HG03045 (cell line): ENCODE results near the gene HLF.

Experiments used
- ATAC-seq: cut with Tn5 transposase; IDR thresholded peaks from one replicate; pipeline ENCODE4 v1.9.1; 2021; ENCODE audit warnings: mild to moderate bottlenecking, moderate library complexity; ENCODE audit not compliant: unreplicated experiment

HLF gene

GRCh38 chr17:55254375-55254774 lies 10.4 kb upstream of the HLF start:
- ATAC-seq: no peak

DNA sequence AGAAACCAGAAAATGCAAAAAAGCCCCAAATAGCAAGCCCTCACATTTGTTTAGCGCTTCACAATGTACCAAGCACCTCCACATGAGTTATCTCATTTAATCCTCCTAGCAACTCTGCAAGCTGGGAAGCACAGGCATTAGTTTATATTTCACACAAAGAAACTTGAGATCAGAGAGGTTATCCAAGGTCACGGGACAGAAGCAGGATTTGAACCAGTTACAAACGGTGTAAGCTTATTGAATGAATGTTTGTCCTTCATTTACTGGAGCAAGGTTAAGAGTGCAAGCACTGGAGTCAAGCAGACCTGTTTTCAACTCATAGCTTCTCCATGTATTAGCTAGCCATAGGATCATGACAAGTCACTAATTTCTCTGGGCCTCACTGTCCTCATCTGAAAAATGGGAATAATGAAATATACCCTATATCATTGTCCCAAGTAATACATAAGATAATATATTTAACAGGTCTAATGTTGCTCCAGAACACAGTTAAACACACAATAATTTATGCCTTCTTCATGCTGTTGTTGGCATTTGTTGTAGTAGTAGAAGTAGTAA lies 6.1 kb upstream of the HLF start:
- no peak for ATAC-seq

DNA sequence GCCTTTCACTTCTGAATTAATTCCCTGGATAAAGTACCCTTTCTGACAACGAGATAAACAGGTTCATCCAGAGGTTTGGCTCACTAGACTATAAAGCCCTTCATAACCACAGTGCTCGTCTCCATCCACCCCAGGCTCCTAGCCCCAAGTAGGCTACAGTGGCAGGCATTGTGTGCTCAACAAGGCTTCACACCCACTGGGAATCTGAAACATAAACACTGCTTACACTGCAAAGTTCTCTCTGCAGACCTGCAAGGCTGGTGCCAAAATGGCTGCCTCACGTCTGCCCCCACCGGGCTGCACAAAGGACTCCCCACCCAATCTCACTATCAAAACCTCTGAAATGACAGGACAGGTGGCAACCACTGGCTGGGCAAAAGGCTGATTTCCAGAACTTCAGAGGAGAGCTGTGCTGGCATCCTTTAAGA lies 5.1 kb upstream of the HLF start:
- ATAC-seq: no peak

- ATAC-seq: no peak
Observed at GRCh38 chr17:55261311-55261710, 3.4 kb upstream of the HLF start.

DNA sequence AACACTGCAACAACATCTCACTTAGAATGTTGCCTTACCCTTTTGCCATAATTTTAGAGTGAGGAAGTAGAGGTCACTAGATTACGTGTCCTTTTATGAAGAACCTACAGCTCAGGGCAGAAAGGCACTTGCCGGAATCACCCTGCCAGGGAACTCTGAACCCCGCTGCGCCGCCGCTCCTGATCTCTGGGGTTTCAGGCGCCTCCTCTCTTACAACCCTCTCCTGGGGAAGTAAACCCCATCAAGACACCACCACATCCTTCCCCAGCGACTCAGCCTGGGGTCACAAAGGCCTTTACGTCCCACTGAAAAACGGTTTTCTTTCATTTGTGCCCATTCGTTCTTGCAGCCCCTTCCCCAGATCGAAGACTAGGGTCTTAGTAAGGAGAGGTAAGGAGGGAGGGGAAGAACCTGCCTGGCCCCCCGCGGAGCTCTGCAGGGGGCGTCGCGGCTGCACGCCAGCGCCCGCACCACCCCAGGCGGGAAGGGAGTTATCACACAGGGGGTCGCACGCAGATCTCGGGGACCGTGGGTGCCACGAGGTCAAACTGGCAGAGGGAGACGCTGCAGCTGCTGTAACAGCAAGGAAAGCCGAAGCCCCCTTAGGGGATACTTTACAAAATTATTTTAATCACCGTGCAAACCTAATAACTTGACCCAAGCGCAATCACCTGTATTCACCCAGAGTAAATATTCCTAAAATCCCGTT lies 1.0 kb upstream of the HLF start:
- no peak for ATAC-seq

- ATAC-seq: peak; percentile 9
Observed at GRCh38 chr17:55264278-55264644, 499 bp upstream of the HLF start.

- no peak for ATAC-seq
Observed at GRCh38 chr17:55265311-55266021, 706 bp downstream of the HLF start.

DNA sequence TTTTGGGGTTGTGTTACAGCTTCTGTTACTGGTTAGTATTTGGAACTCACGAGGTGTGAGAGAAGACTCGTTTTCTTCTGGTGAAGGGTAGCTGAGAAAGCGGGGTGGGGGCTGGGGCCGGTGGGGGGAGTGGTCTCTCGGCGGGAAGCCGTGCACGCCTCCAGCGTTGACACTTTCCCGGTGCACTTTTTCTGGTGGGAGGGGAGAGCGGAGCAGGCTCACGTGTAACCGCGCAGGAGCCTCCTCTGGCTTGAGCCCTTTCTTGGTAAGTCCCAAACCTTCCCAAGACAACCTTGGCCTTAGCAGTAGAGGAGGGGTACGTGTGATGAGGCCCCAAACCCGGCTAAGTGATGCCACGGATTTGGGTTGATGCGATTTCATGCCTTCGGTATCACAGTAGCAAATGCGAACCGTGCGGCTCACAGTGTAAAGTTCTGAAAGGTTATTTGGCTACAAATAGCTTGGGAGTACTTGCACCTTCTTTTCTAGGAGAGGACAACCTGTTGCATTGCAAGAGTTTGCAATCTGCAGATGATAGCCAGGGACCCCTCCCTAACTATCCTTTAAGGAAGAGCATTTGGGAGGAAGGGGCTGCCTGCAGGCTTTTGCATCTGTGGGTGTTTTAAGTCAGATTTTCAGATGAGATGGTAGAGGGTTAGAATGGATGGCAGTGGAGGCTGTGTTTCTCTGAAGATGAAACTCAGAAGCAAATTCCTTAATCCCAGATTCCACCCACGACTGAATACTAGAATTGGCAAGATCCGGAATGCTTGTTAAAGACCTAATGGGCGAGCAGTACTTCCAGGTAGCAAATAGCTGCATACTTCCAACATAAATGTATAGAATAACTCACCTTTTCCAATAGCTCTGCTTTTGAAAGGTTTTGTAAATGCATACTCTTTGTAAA lies 1.5 kb downstream of the HLF start:
- ATAC-seq: no peak

- ATAC-seq: no peak
Observed at GRCh38 chr17:55266958-55267688, 2.4 kb downstream of the HLF start.

GRCh38 chr17:55267777-55268648 lies 3.3 kb downstream of the HLF start:
- ATAC-seq: no peak

- no peak for ATAC-seq
Observed at GRCh38 chr17:55268649-55269480, 4.1 kb downstream of the HLF start.

DNA sequence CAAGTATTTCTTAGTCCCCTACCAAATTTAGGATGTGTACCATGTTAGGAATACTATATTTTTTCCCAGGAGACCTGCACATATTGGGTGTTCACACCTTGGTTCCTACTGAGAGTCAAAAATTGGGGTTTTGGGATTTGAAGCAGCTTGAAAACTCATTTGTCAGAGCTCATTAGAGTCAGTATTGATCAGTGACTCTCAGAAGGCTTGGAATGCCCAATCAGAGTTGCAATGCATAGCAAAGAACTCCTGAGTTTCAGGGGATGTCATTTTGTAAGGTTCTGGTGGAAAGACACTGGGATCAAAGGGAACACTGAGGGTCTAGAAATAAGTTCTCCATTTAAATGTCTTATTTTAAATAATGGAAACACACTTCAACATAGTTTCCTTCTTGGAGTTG lies 5.1 kb downstream of the HLF start:
- ATAC-seq: no peak

GRCh38 chr17:55271223-55271571 lies 6.4 kb downstream of the HLF start:
- ATAC-seq: no peak

GRCh38 chr17:55271958-55272710 lies 7.4 kb downstream of the HLF start:
- no peak for ATAC-seq

DNA sequence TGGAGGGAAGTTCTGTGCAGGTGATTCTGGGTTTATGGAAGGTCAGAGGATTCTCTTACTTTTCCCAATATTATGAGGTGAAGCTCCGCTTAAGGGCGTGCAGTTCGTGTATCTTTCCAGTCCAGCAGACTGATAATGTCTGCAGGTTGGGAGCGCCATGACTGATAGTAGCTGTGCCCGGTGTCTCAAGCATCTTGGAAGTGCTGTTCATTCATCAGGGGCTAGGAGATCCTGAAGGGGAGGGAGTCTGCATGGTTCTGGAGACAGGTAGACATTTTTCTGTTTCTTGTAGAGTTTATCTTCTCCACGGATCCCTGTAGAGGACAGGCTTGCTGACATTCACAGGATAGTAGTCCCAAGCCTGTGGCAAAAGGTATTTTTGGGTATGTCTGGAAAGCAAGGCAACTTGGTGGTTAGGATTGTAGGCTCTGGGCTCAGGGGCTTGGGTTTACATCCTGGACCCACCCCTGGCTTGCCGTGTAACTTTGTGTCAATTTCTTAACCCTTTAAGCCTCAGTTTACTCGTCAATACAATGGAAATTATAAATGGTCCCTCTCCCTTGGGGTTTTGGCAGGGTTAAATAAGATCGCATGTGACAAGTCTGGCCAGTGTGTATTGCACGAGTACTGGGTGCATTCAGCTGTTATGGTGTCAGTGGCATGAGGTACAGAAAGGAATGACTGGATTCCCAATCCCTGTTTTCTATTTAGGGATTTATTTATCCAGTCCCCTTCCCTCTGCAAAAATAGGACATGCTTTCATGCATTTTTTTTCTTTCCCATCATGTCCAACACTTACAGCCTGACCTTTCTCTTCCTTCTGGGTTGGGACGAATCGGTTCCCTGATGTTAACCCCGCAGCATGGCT lies 8.2 kb downstream of the HLF start:
- no peak for ATAC-seq

- no peak for ATAC-seq
Observed at GRCh38 chr17:55273579-55274354, 9.0 kb downstream of the HLF start.
